ENCODE measurements around the gene S1PR4.
"Not testable (repeated sequence)": the region's sequence is repeated elsewhere in the genome, so short reads cannot be mapped to it uniquely, and the experiment has no call there.

The S1PR4 gene

GRCh38 chr19:3153286-3154230, 25.0 kb upstream of the S1PR4 start:
- DNase-seq, result no peak

- not testable (repeated sequence) for DNase-seq
Measured at GRCh38 chr19:3154447-3154846, 24.1 kb upstream of the S1PR4 start.

GRCh38 chr19:3154957-3155736, 23.4 kb upstream of the S1PR4 start:
- no peak for DNase-seq

GRCh38 chr19:3157096-3157845, 21.3 kb upstream of the S1PR4 start:
- no peak for DNase-seq

- DNase-seq, result no peak
Measured at GRCh38 chr19:3159565-3159964, 19.0 kb upstream of the S1PR4 start.

- no peak for DNase-seq
Measured at GRCh38 chr19:3160219-3160618, 18.4 kb upstream of the S1PR4 start.

GRCh38 chr19:3161453-3161852, 17.1 kb upstream of the S1PR4 start:
- no peak for DNase-seq

GRCh38 chr19:3162418-3163229, 15.9 kb upstream of the S1PR4 start:
- peak; percentile 51 for DNase-seq

- peak; percentile 27 for DNase-seq
Measured at GRCh38 chr19:3163230-3163886, 15.2 kb upstream of the S1PR4 start.

GRCh38 chr19:3163943-3164342, 14.6 kb upstream of the S1PR4 start:
- no peak for DNase-seq

GRCh38 chr19:3167533-3168272, 10.9 kb upstream of the S1PR4 start:
- DNase-seq, result no peak

GRCh38 chr19:3171894-3172672, 6.5 kb upstream of the S1PR4 start:
- DNase-seq, result no peak

GRCh38 chr19:3172673-3173000, 5.9 kb upstream of the S1PR4 start:
- DNase-seq, result not testable (repeated sequence)

GRCh38 chr19:3175781-3176714, 2.5 kb upstream of the S1PR4 start:
- DNase-seq, result no peak

GRCh38 chr19:3176715-3177501, 1.7 kb upstream of the S1PR4 start:
- no peak for DNase-seq

GRCh38 chr19:3178973-3179738, 587 bp downstream of the S1PR4 start:
- DNase-seq, result no peak

- DNase-seq, result no peak
Measured at GRCh38 chr19:3179739-3180293, 1.2 kb downstream of the S1PR4 start.

All from NCI-H446 treated with DMSO at 0.1 percent for 48 hours (cell line).